HepG2 (cell line): ENCODE results near the gene PRKAR1B. TPM values are rescaled to one million over a fixed set of nuclear protein-coding genes. Genes with fewer than 3 reads are reported as not detected.

Experiments
- ATAC-seq: fragments of 200-7000 bp; cut with Tn5 transposase; 3 replicates; pipeline ENCODE4 v1.9.1; 2020; ENCODE audit warnings: mild to moderate bottlenecking, moderate library complexity
- BruUV-seq: library from RNA; stranded (reverse); fragments of 400-500 nt; replicated peaks from 2 replicates; lab custom pipeline; 2021; lab: Mats Ljungman, UMichigan
- CTCF ChIA-PET: fragments of 300-600 bp; formaldehyde crosslinking; extraction: SDS; loops from one replicate; lab custom pipeline; 2021; ENCODE audit warnings: low total read pairs, inconsistent platforms, low intra/inter-chr PET ratio; lab: Yijun Ruan, JAX
- POLR2A ChIA-PET: fragments of 350-600 bp; sonication (Branson Sonifier 250); formaldehyde crosslinking; loops from one replicate; lab custom pipeline; 2020; ENCODE audit warnings: antibody characterized with exemption, inconsistent platforms; lab: Yijun Ruan, JAX
- DNase-seq: peaks from one replicate; pipeline ENCODE4 v3.0.0-alpha.2; 2015; ENCODE audit warnings: low spot score
- FAIRE-seq: peaks from 3 replicates; lab custom pipeline; 2011; peaks lifted over from hg19 to GRCh38; lab: Jason Lieb, UNC
- H2AFZ ChIP-seq: one replicate; pipeline ENCODE4 v1.6.1; 2011; ENCODE audit warnings: low read length, inconsistent platforms
- H3K27ac ChIP-seq: fragments of 300-600 bp; 3 replicates; pipeline ENCODE4 v1.8.0; 2011; ENCODE audit warnings: mixed run types, mild to moderate bottlenecking, mixed read lengths, low read length, inconsistent platforms; ENCODE audit not compliant: insufficient read depth; ENCODE audit errors: extremely low read length
- H3K27me3 ChIP-seq, 2 experiments: fragments of 200-600 bp in 1 of 2; 2 replicates in 1 of 2; 3 replicates in 1 of 2; pipeline versions ENCODE4 v1.6.0 to v1.8.0; 2011; ENCODE audit warnings: low read length in 2 of 2, mild to moderate bottlenecking in 2 of 2, moderate library complexity in 2 of 2, inconsistent platforms in 1 of 2; ENCODE audit not compliant: insufficient read depth in 2 of 2, control insufficient read depth in 1 of 2
- H3K36me3 ChIP-seq, 2 experiments: fragments of 200-600 bp in 1 of 2; replicated peaks in 1 of 2; 2 replicates in 1 of 2; 3 replicates in 1 of 2; pipeline versions ENCODE4 v1.5.1 to v1.8.0; 2011; ENCODE audit warnings: low read length in 2 of 2, inconsistent platforms in 1 of 2; ENCODE audit not compliant: insufficient read depth in 2 of 2, control insufficient read depth in 1 of 2
- H3K4me1 ChIP-seq: 2 replicates; pipeline ENCODE4 v1.5.1; 2012; ENCODE audit warnings: low read length, inconsistent platforms; ENCODE audit not compliant: insufficient read depth
- H3K4me2 ChIP-seq: 2 replicates; pipeline ENCODE4 v1.6.0; 2011; ENCODE audit warnings: low read depth, low read length, inconsistent platforms
- H3K4me3 ChIP-seq, 3 experiments: fragments of 200-600 bp in 1 of 3; sonication (generic), shearing (Covaris generic) in 1 of 3; replicated peaks in 1 of 3; 2 replicates each; pipeline ENCODE4 v1.5.1; 2011 to 2016; ENCODE audit warnings: low read length in 3 of 3, inconsistent platforms in 2 of 3, low read depth in 2 of 3, mild to moderate bottlenecking in 2 of 3, control low read depth in 1 of 3, mixed read lengths in 1 of 3; ENCODE audit not compliant: insufficient read depth in 1 of 3
- H3K79me2 ChIP-seq: one replicate; pipeline ENCODE4 v1.6.1; 2011; ENCODE audit warnings: low read length, inconsistent platforms; ENCODE audit not compliant: insufficient read depth
- H3K9ac ChIP-seq: 2 replicates; pipeline ENCODE4 v1.6.0; 2011; ENCODE audit warnings: mild to moderate bottlenecking, low read depth, low read length, inconsistent platforms; ENCODE audit not compliant: insufficient read depth
- H3K9me3 ChIP-seq: 2 replicates; pipeline ENCODE4 v1.5.1; 2012; ENCODE audit warnings: mild to moderate bottlenecking, low read length
- H4K20me1 ChIP-seq: 2 replicates; pipeline ENCODE4 v1.6.0; 2011; ENCODE audit warnings: inconsistent platforms, mild to moderate bottlenecking, low read length, moderate library complexity; ENCODE audit not compliant: insufficient read depth
- CERS6 ChIP-seq: sonication (generic); formaldehyde crosslinking; IDR thresholded peaks from 2 replicates; pipeline ENCODE4 v1.5.0; 2020; ENCODE audit warnings: missing genetic modification reagents
- CHCHD3 ChIP-seq: sonication (generic); formaldehyde crosslinking; IDR thresholded peaks from 2 replicates; pipeline ENCODE4 v1.8.0; 2022; ENCODE audit warnings: mild to moderate bottlenecking, missing genetic modification reagents, moderate library complexity
- EHMT2 ChIP-seq: fragments of 200-600 bp; sonication (generic); IDR thresholded peaks from 2 replicates; pipeline ENCODE4 v1.7.0; 2017; ENCODE audit warnings: antibody characterized with exemption, low read depth, low read length, borderline replicate concordance
- GLMP ChIP-seq: sonication (generic); formaldehyde crosslinking; IDR thresholded peaks from 2 replicates; pipeline ENCODE4 v1.9.0; 2021; ENCODE audit warnings: missing genetic modification reagents, mild to moderate bottlenecking, borderline replicate concordance
- GMEB2 ChIP-seq: IDR thresholded peaks from 2 replicates; pipeline ENCODE4 v1.6.1; 2016; ENCODE audit warnings: missing biosample characterization, missing genetic modification reagents, low read depth
- HNRNPK ChIP-seq: fragments of 200-400 bp; formaldehyde crosslinking; IDR thresholded peaks from 2 replicates; pipeline ENCODE4 v1.6.1; 2018; ENCODE audit warnings: low read length, low read depth, moderate library complexity, mild to moderate bottlenecking; ENCODE audit not compliant: poor library complexity, severe bottlenecking
- NFATC3 ChIP-seq: sonication (generic); formaldehyde crosslinking; IDR thresholded peaks from 2 replicates; pipeline ENCODE4 v1.5.1; 2020; ENCODE audit warnings: mild to moderate bottlenecking, missing genetic modification reagents
- NR2F1 ChIP-seq, 2 experiments: fragments of 450-650 bp in 1 of 2; formaldehyde crosslinking in 1 of 2; IDR thresholded peaks; 2 replicates each; pipeline versions ENCODE4 v1.5.0 to v1.6.1; 2016 to 2020; ENCODE audit warnings: mild to moderate bottlenecking in 1 of 2, missing compliant biosample characterization in 1 of 2, missing genetic modification reagents in 1 of 2, moderate library complexity in 1 of 2
- PREB ChIP-seq: sonication (generic); formaldehyde crosslinking; IDR thresholded peaks from 2 replicates; pipeline ENCODE4 v1.4.0; 2020; ENCODE audit warnings: missing genetic modification reagents
- RAD51 ChIP-seq: fragments of 450-650 bp; IDR thresholded peaks from 2 replicates; pipeline ENCODE4 v1.6.1; 2016; ENCODE audit warnings: borderline replicate concordance
- SRSF4 ChIP-seq: fragments of 200-400 bp; formaldehyde crosslinking; IDR thresholded peaks from one replicate; pipeline ENCODE4 v1.6.1; 2018; ENCODE audit warnings: mild to moderate bottlenecking, low read depth, low read length, moderate library complexity; ENCODE audit not compliant: poor library complexity, severe bottlenecking
- SUZ12 ChIP-seq: fragments of 150-350 bp; IDR thresholded peaks from 2 replicates; pipeline ENCODE4 v1.6.1; 2014; ENCODE audit warnings: low read depth, low read length
- TAF1 ChIP-seq: sonication (generic); formaldehyde crosslinking; IDR thresholded peaks from 2 replicates; pipeline ENCODE4 v1.4.0; 2020; ENCODE audit warnings: missing genetic modification reagents
- ZNF343 ChIP-seq: sonication (generic); formaldehyde crosslinking; IDR thresholded peaks from 2 replicates; pipeline ENCODE4 v1.4.0; 2020; ENCODE audit warnings: mild to moderate bottlenecking, missing genetic modification reagents
- ZNF740 ChIP-seq: sonication (generic); formaldehyde crosslinking; IDR thresholded peaks from 2 replicates; pipeline ENCODE4 v1.4.0; 2020; ENCODE audit warnings: missing genetic modification reagents
- WGBS: methylation state at CpG from one replicate; pipeline ENCODE4 v1.1.6; 2017; ENCODE audit warnings: low lambda C conversion rate; 5-methylcytosine and 5-hydroxymethylcytosine counted together
- in situ Hi-C: cut with HindIII; loops from 2 replicates; pipeline ENCODE4 v1.10.0; 2017; ENCODE audit warnings: low pct_unique_long_range_greater_than_20kb; ENCODE audit not compliant: extremely low pct_ligation_motif_present
- intact Hi-C: fragments of 100-400 bp; cut with micrococcal nuclease; formaldehyde crosslinking; loops from one replicate; pipeline ENCODE4 v1.10.0; 2022; ENCODE audit not compliant: unreplicated experiment
- polyA plus RNA-seq, 8 experiments: library from polyadenylated mRNA; depleted of rRNA in 3 of 8; stranded (reverse) in 7 of 8; unstranded in 1 of 8; fragments of >200 nt; fragmentation: Illumina TruSeq in 4 of 8; extraction: Trizol in 4 of 8; gene quantifications; 2 replicates each; pipeline versions ENCODE4 v1.2.1 to v1.2.3, GENCODE V29; 2011 to 2016; ENCODE audit warnings: low read depth in 4 of 8, missing spikeins in 1 of 8, mixed read lengths in 1 of 8; ENCODE audit not compliant: insufficient read depth in 1 of 8
- total RNA-seq, 5 experiments: library from RNA; depleted of rRNA; stranded (reverse); fragments of >200 nt; fragmentation: Illumina TruSeq; extraction: Trizol; gene quantifications; 2 replicates each; pipeline ENCODE4 v1.2.3, GENCODE V29; 2016; ENCODE audit warnings: low read depth in 1 of 5

Gene PRKAR1B
- total and polyA plus RNA-seq, 2 of the 13 experiments (the other 11 are each of a cell fraction or from before 2014, with no cell fraction given) = 7.9 to 28.2 TPM

DNA sequence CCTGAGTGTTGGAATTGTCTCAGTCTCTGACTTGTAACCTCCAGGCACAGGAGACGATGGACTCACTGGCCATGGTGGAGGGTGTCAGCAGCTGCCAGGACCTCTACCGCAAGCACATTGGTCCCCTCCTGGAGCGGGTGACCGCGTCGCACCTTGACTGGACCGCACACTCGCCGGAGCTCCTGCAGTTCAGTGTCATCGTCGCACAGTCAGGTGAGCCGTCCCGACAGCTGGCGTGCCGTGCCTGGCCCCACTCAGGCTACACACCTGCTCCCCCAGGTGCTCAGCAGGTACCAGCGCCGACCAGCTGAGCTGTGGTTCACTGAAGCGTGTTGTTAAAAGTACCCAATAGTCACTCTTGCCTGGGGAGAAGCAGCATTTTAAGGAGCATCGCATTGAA, 36.7 kb upstream of the PRKAR1B start:
- in situ Hi-C loops = no loop called here
- BruUV-seq = no TSS peak

More for the DNA sequence above, 36.7 kb upstream of the PRKAR1B start:
- no peaks in the 10 kb centered on the region for H4K20me1 ChIP-seq
- no peaks in the 10 kb centered on the region for H3K9me3 ChIP-seq
- H3K4me2 ChIP-seq = no peak overlapping the region
- no peak overlapping the region for H2AFZ ChIP-seq
- no peaks in the 10 kb centered on the region for H3K79me2 ChIP-seq
- ATAC-seq (no peak), FAIRE-seq (no peak), DNase-seq (no peak)
- no peaks in the 10 kb centered on the region for H3K4me1 ChIP-seq
- peaks cover 26 to 60% of the 10 kb centered on the region in 2 experiments; a peak in 4 of 5 replicates for H3K36me3 ChIP-seq
- no peak overlapping the region for H3K9ac ChIP-seq
- TF ChIP-seq NR2F1 (CRISPR knock-in tag; IDR thresholded peaks at IDR 0.05) = no peak
- TF ChIP-seq CHCHD3 (CRISPR knock-in tag) = no peak
- TF ChIP-seq TAF1 (CRISPR knock-in tag) = no peak
- TF ChIP-seq NFATC3 (CRISPR knock-in tag) = no peak
- TF ChIP-seq HNRNPK = no peak
- TF ChIP-seq RAD51 = no peak
- no peak for TF ChIP-seq SUZ12
- no peak for TF ChIP-seq EHMT2
- no peak for TF ChIP-seq PREB (CRISPR knock-in tag)
- TF ChIP-seq GMEB2 (CRISPR knock-in tag) = no peak
- TF ChIP-seq SRSF4 = no peak
- TF ChIP-seq ZNF740 = no peak
- no peak for TF ChIP-seq ZNF343 (CRISPR knock-in tag)
- no peak for TF ChIP-seq CERS6 (CRISPR knock-in tag)
- no peak for TF ChIP-seq GLMP (CRISPR knock-in tag)
- H3K4me3 ChIP-seq = no peak overlapping the region
- CTCF ChIA-PET = no interaction called here
- intact Hi-C loops = no loop called here
- POLR2A ChIA-PET = no interaction called here
- no peaks in the 10 kb centered on the region for H3K27me3 ChIP-seq
- no peak overlapping the region for H3K27ac ChIP-seq
- WGBS = 97% methylated on average over 4 of the region's 19 CpGs
